HG03039 (cell line): ENCODE results near the gene UROC1.

ENCODE experiments used
- ATAC-seq: cut with Tn5 transposase; IDR thresholded peaks from one replicate; pipeline ENCODE4 v1.9.1; 2021; ENCODE audit warnings: mild to moderate bottlenecking, moderate library complexity; ENCODE audit not compliant: unreplicated experiment

Gene UROC1

DNA sequence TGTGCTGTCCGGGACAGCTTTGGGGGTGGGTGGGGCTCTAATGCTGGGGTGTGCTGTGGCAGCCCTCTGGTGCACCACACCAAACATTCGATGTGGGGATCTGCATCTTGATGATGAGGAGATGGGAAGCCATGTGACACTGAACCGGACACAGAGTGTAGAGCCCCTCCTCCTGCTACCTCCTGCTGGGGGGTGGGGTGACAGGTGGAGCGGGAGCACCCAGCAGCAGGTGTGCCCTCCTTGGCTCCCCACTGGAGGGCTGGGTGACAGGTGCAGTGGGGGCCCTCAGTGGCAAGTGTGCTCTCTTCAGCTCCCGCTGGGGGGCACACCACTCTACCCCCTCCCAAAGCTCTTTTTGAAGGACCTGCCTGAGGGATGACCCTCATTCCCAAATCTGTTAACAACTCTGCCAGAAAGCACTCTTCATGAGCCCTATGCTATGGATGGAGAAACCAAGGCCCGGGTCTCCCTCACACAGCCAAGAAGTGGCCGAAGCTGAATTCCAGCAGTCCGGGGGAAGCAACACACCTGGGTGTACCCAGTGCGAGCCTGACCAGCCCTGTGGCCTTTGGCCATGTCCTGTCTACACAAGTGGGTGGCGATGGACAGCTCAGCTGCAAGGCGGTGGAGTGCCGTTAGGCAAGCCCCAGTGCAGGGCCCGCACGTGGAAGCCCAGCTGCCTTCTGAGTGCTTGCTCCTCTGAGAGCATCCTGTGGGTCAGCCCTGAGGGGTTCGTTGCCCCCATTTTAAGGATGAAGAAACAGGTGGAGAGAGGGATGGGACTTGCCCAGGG lies 609 bp upstream of the UROC1 start:
- ATAC-seq: no peak

DNA sequence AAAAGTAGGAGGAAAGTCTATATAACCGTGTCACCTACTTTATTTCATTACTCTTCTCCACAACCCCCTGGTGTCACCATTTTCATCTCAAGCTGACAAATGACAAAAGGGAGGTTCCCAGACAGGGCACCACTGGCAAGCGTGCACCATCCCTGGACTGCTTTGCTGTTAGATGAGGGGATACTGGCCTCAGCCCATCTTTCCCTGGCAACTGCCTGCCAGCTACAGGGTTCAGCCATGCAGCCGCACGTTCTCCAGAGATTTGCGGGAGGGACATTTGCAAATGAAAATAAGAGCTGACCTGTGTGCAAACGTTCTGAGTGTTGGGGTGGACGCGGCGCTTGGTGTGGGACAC lies 660 bp downstream of the UROC1 start:
- no peak for ATAC-seq

- ATAC-seq: no peak
Observed at GRCh38 chr3:126516152-126516935, 1.2 kb downstream of the UROC1 start.

DNA sequence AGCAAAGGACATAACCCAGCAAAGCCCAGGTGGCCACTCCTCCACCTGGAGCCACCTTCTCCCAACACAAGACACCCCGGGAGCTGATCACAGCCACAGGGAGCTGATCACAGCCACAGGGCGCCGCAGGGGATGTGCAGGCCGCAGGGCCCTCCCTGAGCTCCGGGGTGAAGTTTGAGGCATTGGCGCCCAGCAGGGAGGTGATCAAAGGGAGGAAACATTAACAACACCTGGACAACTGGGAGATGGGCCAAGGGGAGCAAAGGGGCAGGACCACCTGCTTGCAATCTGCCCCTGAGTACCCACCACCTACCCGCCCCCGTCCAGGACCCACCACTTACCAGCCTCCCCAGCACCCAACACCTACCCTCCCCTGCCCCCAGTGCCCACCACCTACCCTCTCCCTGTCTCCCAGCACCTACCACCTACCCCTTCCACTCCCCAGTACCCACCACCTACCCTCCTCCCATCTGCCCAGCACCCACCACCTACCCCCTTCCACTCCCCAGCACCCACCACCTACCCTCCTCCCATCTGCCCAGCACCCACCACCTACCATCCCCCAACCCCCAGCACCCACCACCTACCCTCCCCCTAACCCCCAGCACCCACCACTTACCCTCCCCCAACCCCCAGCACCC lies 2.4 kb downstream of the UROC1 start:
- no peak for ATAC-seq

- no peak for ATAC-seq
Observed at GRCh38 chr3:126514161-126514560, 3.4 kb downstream of the UROC1 start.

DNA sequence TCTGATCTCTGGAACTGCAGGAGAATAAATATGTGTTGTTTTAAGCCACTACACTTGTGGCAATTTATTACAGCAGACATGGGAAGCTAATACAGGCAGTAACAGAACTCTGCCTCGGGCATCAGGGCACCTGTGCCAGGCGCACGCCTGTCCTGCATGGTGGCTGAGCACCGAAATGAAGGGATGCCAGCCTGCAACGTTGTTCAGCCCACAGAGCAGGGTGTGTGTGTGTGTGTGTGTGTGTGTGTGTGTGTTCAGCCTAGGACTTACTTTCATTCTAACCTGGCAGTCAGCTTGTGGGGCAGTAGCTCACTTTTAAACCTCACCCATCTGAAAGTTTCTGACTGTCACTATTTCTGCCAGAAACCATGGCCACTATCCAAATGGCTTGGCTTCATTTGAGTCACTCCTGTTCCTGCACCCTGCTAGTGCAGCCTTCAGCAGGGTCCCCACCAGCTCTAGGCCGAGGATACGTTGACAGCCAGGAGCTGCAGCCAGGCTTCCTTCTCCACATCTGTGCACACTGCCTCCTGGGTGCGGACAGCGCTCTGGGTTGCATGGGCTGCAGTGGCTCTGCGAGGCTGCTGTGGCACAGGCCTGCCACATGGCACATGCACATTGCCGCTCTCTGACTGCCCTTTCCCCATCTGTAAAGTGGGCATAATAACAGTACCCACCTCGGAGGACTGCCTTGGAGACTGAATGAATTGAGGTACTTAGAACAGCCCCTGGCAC lies 4.5 kb downstream of the UROC1 start:
- no peak for ATAC-seq

GRCh38 chr3:126512026-126512425 lies 5.5 kb downstream of the UROC1 start:
- no peak for ATAC-seq

DNA sequence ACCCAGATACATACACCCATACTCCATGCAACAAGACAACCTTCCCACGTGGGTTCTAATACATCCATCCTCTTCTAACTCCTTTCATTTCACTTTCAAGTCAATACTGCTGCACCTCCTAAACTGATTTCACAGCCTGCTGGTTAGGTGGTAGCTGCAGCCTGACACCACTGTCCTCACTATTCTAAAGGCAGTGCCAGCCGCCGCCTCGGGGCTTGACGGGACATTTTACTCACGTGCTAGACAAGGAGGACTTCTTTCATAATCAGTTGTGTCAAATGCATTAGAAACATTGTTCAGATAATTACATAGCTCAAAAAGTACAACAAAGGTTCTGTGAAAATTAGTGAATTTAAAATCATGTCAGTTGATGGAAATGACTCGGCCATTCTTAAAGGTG lies 6.3 kb downstream of the UROC1 start:
- no peak for ATAC-seq

- ATAC-seq: no peak
Observed at GRCh38 chr3:126510308-126510910, 7.2 kb downstream of the UROC1 start.

GRCh38 chr3:126509597-126510307 lies 7.8 kb downstream of the UROC1 start:
- ATAC-seq: no peak

- no peak for ATAC-seq
Observed at GRCh38 chr3:126508564-126508964, 9.0 kb downstream of the UROC1 start.

DNA sequence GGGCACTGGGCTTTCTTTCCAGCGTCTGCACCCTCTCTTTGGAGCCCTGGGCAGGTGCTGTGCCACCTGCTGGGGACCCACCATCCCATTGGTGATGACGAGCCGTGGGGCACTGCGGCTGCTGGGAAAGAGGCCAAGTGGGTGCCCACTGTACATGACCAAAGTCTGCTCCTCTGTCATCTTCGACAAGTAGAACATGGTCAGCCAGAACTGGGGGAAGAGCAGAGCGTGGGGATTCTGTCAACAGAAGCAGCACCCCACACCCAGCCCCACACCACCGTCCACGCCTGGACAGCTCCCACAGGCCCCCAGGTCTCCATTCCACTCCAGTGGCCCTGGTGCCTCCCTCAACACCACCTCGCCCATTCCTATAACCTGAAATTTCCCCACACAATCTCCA lies 9.7 kb downstream of the UROC1 start:
- ATAC-seq: no peak

GRCh38 chr3:126503701-126504100 lies 13.9 kb downstream of the UROC1 start:
- ATAC-seq: no peak

DNA sequence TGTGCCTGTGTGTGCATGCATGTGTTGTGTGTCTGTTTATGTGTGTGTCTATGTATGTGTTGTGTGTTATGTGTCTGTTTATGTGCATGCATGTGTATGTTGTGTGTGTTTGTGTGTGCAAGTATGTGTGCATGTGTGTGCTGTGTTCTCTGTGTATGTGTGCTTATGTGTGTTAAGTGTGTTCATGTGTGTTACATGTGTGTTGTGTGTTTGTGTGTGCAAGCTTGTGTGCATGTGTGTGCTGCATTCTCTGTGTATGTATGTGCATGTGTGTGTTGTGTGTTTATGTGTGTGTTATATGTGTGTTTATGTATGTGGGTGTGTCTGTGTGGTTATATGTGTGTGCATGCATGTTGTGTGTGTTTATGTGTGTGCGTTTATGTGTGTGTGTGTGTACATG lies 14.9 kb downstream of the UROC1 start:
- ATAC-seq: no peak

DNA sequence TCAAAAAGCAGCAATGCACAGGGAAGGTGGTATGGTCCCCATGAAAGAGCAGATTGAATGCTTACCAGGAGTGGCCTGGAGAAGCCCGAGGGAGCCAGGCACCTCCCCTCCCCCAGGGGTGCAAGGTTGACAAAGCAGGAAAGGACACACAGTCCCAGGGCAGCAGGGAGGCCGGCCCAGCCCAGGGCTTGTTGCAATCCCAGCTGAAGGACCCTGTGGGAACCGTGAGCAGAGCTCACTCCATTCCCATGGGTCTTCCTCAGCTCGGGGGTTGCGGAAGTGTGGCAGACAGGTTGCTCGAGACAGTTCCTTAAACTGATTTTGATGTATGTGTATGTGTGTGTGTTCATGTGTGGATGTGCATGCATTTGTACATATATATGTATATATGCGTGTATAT lies 15.8 kb downstream of the UROC1 start:
- no peak for ATAC-seq

DNA sequence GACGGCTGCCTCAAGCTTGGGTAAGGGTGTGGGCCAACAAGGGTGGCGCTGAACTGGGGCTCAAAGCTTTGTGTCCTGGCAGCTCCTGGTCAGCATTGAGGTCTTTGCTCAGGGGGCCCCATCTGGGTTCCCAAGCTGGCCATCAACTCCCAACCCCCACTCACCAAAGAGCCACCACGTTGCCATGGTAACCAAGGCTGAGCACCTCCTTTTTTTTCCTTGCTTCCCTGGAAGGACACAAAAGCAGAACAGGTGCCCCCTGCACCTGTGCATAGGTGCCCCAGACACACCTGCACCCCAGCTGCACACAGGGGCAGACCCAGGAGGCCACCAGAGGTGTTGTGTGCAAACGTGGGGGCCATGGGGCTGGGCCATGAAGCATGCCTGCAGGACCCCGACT lies 16.5 kb downstream of the UROC1 start:
- ATAC-seq: no peak

DNA sequence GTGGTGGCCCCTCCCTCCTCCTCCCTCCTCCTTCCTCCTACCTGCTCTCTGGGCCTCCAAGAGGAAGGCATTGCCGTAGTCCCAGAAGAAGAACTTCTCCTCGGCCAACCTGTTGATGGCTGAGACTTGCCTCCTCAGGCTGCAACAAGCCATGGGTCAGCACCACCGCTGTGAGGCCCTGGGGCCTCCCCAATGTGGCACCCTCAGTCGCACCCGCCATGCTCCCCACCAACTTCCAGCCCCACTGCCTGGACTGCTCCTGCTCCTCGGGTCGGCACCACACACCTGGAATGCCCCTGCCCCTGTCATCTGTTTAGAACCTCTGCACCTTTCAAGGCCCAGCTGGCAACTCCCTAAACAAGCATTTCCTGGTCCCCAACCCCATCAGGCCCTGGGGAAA lies 17.6 kb downstream of the UROC1 start:
- ATAC-seq: no peak

GRCh38 chr3:126499401-126499800 lies 18.2 kb downstream of the UROC1 start:
- ATAC-seq: no peak

- no peak for ATAC-seq
Observed at GRCh38 chr3:126498929-126499328, 18.6 kb downstream of the UROC1 start.

DNA sequence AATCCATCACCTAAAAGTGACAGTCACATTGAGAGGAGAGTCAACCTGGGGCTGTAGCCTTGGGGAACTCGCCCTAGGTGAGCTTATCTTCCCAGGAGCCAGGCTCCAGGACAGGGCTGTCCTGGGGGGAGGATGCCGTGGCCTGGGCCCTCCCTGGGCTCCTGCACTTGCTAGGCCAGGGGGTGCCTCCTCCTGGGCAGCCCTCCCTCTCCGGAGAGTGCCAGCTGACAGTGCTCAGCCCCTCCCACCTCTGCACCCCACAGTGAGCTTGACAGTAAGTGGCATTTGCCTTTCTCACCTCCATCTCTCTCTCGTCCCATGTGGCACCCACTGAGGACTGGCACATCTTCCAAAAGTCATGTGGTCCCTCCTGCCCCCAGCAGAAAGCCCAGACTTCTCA lies 19.1 kb downstream of the UROC1 start:
- ATAC-seq: no peak
